ENCODE measurements around the gene PRKAG2. TPM values are rescaled to one million over a fixed set of nuclear protein-coding genes. Genes with fewer than 3 reads are reported as not detected.

The PRKAG2 gene
- total RNA-seq, 1 experiment from 2014 or later: 20.9 TPM

- DNase-seq (ENCODE audit: low read depth): no peak
Measured at GRCh38 chr7:151818674-151819519, 58.0 kb downstream of the PRKAG2 start.

GRCh38 chr7:151817981-151818673 lies 58.8 kb downstream of the PRKAG2 start:
- no peak for DNase-seq (ENCODE audit: low read depth)

- no peak for DNase-seq (ENCODE audit: low read depth)
Measured at GRCh38 chr7:151817315-151817690, 59.6 kb downstream of the PRKAG2 start.

GRCh38 chr7:151816562-151817314 lies 60.2 kb downstream of the PRKAG2 start:
- DNase-seq (ENCODE audit: low read depth): no peak

GRCh38 chr7:151815419-151815818 lies 61.5 kb downstream of the PRKAG2 start:
- DNase-seq (ENCODE audit: low read depth): no peak

GRCh38 chr7:151814400-151815009 lies 62.4 kb downstream of the PRKAG2 start:
- no peak for DNase-seq (ENCODE audit: low read depth)

- no peak for DNase-seq (ENCODE audit: low read depth)
Measured at GRCh38 chr7:151813997-151814396, 62.9 kb downstream of the PRKAG2 start.

- DNase-seq (ENCODE audit: low read depth): no peak
Measured at GRCh38 chr7:151813445-151813844, 63.5 kb downstream of the PRKAG2 start.

- DNase-seq (ENCODE audit: low read depth): no peak
Measured at GRCh38 chr7:151812967-151813366, 63.9 kb downstream of the PRKAG2 start.

GRCh38 chr7:151810441-151811232 lies 66.3 kb downstream of the PRKAG2 start:
- DNase-seq (ENCODE audit: low read depth): peak; percentile 33

GRCh38 chr7:151809864-151810170 lies 67.1 kb downstream of the PRKAG2 start:
- DNase-seq (ENCODE audit: low read depth): peak; percentile 32

GRCh38 chr7:151809146-151809863 lies 67.6 kb downstream of the PRKAG2 start:
- no peak for DNase-seq (ENCODE audit: low read depth)

- DNase-seq (ENCODE audit: low read depth): peak; percentile 94
Measured at GRCh38 chr7:151808400-151809145, 68.3 kb downstream of the PRKAG2 start.

GRCh38 chr7:151807846-151808245 lies 69.1 kb downstream of the PRKAG2 start:
- DNase-seq (ENCODE audit: low read depth): no peak

GRCh38 chr7:151806952-151807775 lies 69.8 kb downstream of the PRKAG2 start:
- no peak for DNase-seq (ENCODE audit: low read depth)

GRCh38 chr7:151806204-151806603 lies 70.7 kb downstream of the PRKAG2 start:
- DNase-seq (ENCODE audit: low read depth): peak; percentile 29

GRCh38 chr7:151805191-151805590 lies 71.7 kb downstream of the PRKAG2 start:
- no peak for DNase-seq (ENCODE audit: low read depth)

GRCh38 chr7:151804756-151805155 lies 72.2 kb downstream of the PRKAG2 start:
- DNase-seq (ENCODE audit: low read depth): no peak

- DNase-seq (ENCODE audit: low read depth): no peak
Measured at GRCh38 chr7:151803841-151804240, 73.1 kb downstream of the PRKAG2 start.
